NB4 (cell line): ENCODE results near the gene GRPEL1.

Source experiments
- DNase-seq: peaks from one replicate; pipeline ENCODE4 v3.0.0; 2010; ENCODE audit warnings: low read depth
- H3K4me3 ChIP-seq: one replicate; pipeline ENCODE4 v1.5.1; 2011; ENCODE audit warnings: mild to moderate bottlenecking, low read depth, low read length, moderate library complexity
- CTCF ChIP-seq: IDR thresholded peaks from one replicate; pipeline ENCODE4 v1.5.1; 2012; ENCODE audit warnings: low read depth, low read length
- MAX ChIP-seq: IDR thresholded peaks from 2 replicates; pipeline ENCODE4 v1.6.1; 2011; ENCODE audit warnings: low read depth, low read length
- MYC ChIP-seq: IDR thresholded peaks from 2 replicates; pipeline ENCODE4 v1.6.1; 2011; ENCODE audit warnings: low read depth, low read length
- POLR2A ChIP-seq: IDR thresholded peaks from 2 replicates; pipeline ENCODE4 v1.6.1; 2011; ENCODE audit warnings: mild to moderate bottlenecking; ENCODE audit not compliant: insufficient read length; ENCODE audit errors: extremely low read depth

Gene GRPEL1

GRCh38 chr4:7051905-7052304, 16.0 kb downstream of the GRPEL1 start:
- H3K4me3 ChIP-seq = no peak overlapping the region
- no peak for DNase-seq
- no peak for TF ChIP-seq MYC
- TF ChIP-seq MAX = no peak
- no peak for TF ChIP-seq CTCF

- no peak for TF ChIP-seq MYC
- TF ChIP-seq POLR2A = no peak
- TF ChIP-seq MAX = no peak
- no peak for TF ChIP-seq CTCF
- H3K4me3 ChIP-seq = no peak overlapping the region
- no peak for DNase-seq
Measured at GRCh38 chr4:7051144-7051495, 16.7 kb downstream of the GRPEL1 start.

- H3K4me3 ChIP-seq = no peak overlapping the region
- no peak for DNase-seq
- TF ChIP-seq CTCF (no peak), MAX (no peak), POLR2A (no peak)
Measured at GRCh38 chr4:7050481-7051143, 17.3 kb downstream of the GRPEL1 start.

- DNase-seq = no peak
- TF ChIP-seq POLR2A (no peak), CTCF (no peak), MYC (no peak), MAX (no peak)
- no peak overlapping the region for H3K4me3 ChIP-seq
Measured at GRCh38 chr4:7049739-7050138, 18.1 kb downstream of the GRPEL1 start.

- H3K4me3 ChIP-seq = no peak overlapping the region
- TF ChIP-seq POLR2A (no peak), MAX (no peak), MYC (no peak), CTCF (no peak)
- no peak for DNase-seq
Measured at GRCh38 chr4:7049295-7049694, 18.6 kb downstream of the GRPEL1 start.
